Measurements from ENCODE around the gene S100A13. TPM values are rescaled to one million over a fixed set of nuclear protein-coding genes. Genes with fewer than 3 reads are reported as not detected.
A peak's percentile ranks its signal among the peaks of the same experiment; 100 is the strongest.

The S100A13 gene
- total RNA-seq, 1 donor from 2014 or later, result 87.4 TPM

- Mint-ChIP-seq H3K9me3 (peaks cover 7% of the 10 kb centered on the region), H3K27me3 (ENCODE audit: insufficient read depth, low read depth) (peaks cover 7% of the 10 kb centered on the region), H3K36me3 (no peaks in the 10 kb centered on the region), H3K4me3 (no peak overlapping the region), H3K27ac (no peak overlapping the region), H3K4me1 (peaks cover 27% of the 10 kb centered on the region)
- Histone ChIP-seq H2AFZ (replicated peaks) (no peak overlapping the region), H3K36me3 (no peaks in the 10 kb centered on the region), H3K9me3 (ENCODE audit: low read depth) (no peaks in the 10 kb centered on the region), H3K27me3 (no peaks in the 10 kb centered on the region), H3K4me3 (no peak overlapping the region), H3K4me1 (peaks cover 11% of the 10 kb centered on the region), H3K9ac (no peak overlapping the region), H3K4me2 (no peak overlapping the region), H3K79me2 (ENCODE audit: low read depth) (no peaks in the 10 kb centered on the region), H3F3A (ENCODE audit: low read depth) (peaks cover 3% of the 10 kb centered on the region), H4K20me1 (ENCODE audit: low read depth) (no peaks in the 10 kb centered on the region), H3K27ac (no peak overlapping the region)
- TF ChIP-seq EZH2phosphoT487 (IDR thresholded peaks at IDR 0.05), result no peak
- TF ChIP-seq EZH2 (IDR thresholded peaks at IDR 0.05), result no peak
- no peak for TF ChIP-seq CTCF (IDR thresholded peaks at IDR 0.05)
- DNase-seq (ENCODE audit: low spot score), result no peak
Observed at GRCh38 chr1:153573351-153573750, 54.0 kb downstream of the S100A13 start.

GRCh38 chr1:153572569-153573015, 54.7 kb downstream of the S100A13 start:
- H2AFZ ChIP-seq (replicated peaks), result no peak overlapping the region
- H3K36me3 ChIP-seq, result no peaks in the 10 kb centered on the region
- H3K79me2 ChIP-seq (ENCODE audit: low read depth), result no peaks in the 10 kb centered on the region
- H3K27me3 ChIP-seq, result no peaks in the 10 kb centered on the region
- H3K27ac ChIP-seq, result no peak overlapping the region
- Mint-ChIP-seq H3K27ac (no peak overlapping the region), H3K36me3 (no peaks in the 10 kb centered on the region), H3K4me1 (peaks cover 30% of the 10 kb centered on the region), H3K27me3 (ENCODE audit: insufficient read depth, low read depth) (peaks cover 9% of the 10 kb centered on the region), H3K4me3 (no peak overlapping the region), H3K9me3 (peaks cover 7% of the 10 kb centered on the region)
- H4K20me1 ChIP-seq (ENCODE audit: low read depth), result no peaks in the 10 kb centered on the region
- peak; percentile 71 for DNase-seq (ENCODE audit: low spot score)
- H3K9ac ChIP-seq, result no peak overlapping the region
- H3K4me1 ChIP-seq, result peaks cover 11% of the 10 kb centered on the region
- peak; percentile 70 for TF ChIP-seq CTCF (IDR thresholded peaks at IDR 0.05)
- no peak for TF ChIP-seq EZH2phosphoT487 (IDR thresholded peaks at IDR 0.05)
- H3K4me2 ChIP-seq, result no peak overlapping the region
- no peaks in the 10 kb centered on the region for H3K9me3 ChIP-seq (ENCODE audit: low read depth)
- no peak overlapping the region for H3K4me3 ChIP-seq
- H3F3A ChIP-seq (ENCODE audit: low read depth), result peaks cover 3% of the 10 kb centered on the region

- H3F3A ChIP-seq (ENCODE audit: low read depth), result peaks cover 3% of the 10 kb centered on the region
- no peak overlapping the region for H2AFZ ChIP-seq (replicated peaks)
- H3K36me3 ChIP-seq, result no peaks in the 10 kb centered on the region
- Mint-ChIP-seq H3K27me3 (ENCODE audit: insufficient read depth, low read depth) (peaks cover 11% of the 10 kb centered on the region), H3K4me3 (peak overlapping the region; percentile 6), H3K36me3 (no peaks in the 10 kb centered on the region), H3K4me1 (peaks cover 36% of the 10 kb centered on the region), H3K27ac (peak overlapping the region; percentile 7), H3K9me3 (peaks cover 7% of the 10 kb centered on the region)
- no peaks in the 10 kb centered on the region for H3K27me3 ChIP-seq
- no peaks in the 10 kb centered on the region for H3K9me3 ChIP-seq (ENCODE audit: low read depth)
- H3K4me1 ChIP-seq, result peaks cover 12% of the 10 kb centered on the region
- DNase-seq (ENCODE audit: low spot score), result no peak
- H4K20me1 ChIP-seq (ENCODE audit: low read depth), result no peaks in the 10 kb centered on the region
- H3K27ac ChIP-seq, result no peak overlapping the region
- no peak overlapping the region for H3K4me2 ChIP-seq
- H3K4me3 ChIP-seq, result no peak overlapping the region
- H3K9ac ChIP-seq, result no peak overlapping the region
- H3K79me2 ChIP-seq (ENCODE audit: low read depth), result no peaks in the 10 kb centered on the region
- TF ChIP-seq CTCF (IDR thresholded peaks at IDR 0.05) (no peak), EZH2 (IDR thresholded peaks at IDR 0.05) (no peak), EZH2phosphoT487 (IDR thresholded peaks at IDR 0.05) (no peak)
Observed at GRCh38 chr1:153571706-153572105, 55.6 kb downstream of the S100A13 start.
